HUES64 (cell line): ENCODE data around the gene GPX3.

Experiments used
- H3K27ac ChIP-seq: 2 replicates; pipeline ENCODE4 v1.7.0; 2013; ENCODE audit warnings: low read depth, low read length, inconsistent platforms
- H3K27me3 ChIP-seq: 2 replicates; pipeline ENCODE4 v1.6.1; 2013; ENCODE audit warnings: mild to moderate bottlenecking, low read length; ENCODE audit not compliant: insufficient read depth
- H3K36me3 ChIP-seq: 2 replicates; pipeline ENCODE4 v1.6.1; 2013; ENCODE audit warnings: mild to moderate bottlenecking, low read length; ENCODE audit not compliant: insufficient read depth
- H3K4me1 ChIP-seq: 2 replicates; pipeline ENCODE4 v1.6.1; 2013; ENCODE audit warnings: mild to moderate bottlenecking, low read length, moderate library complexity; ENCODE audit not compliant: insufficient read depth
- H3K4me3 ChIP-seq: 2 replicates; pipeline ENCODE4 v1.5.1; 2013; ENCODE audit warnings: mild to moderate bottlenecking, low read length, moderate library complexity
- H3K9ac ChIP-seq: 2 replicates; pipeline ENCODE4 v1.6.1; 2013; ENCODE audit warnings: mild to moderate bottlenecking, low read depth, low read length
- H3K9me3 ChIP-seq: 2 replicates; pipeline ENCODE4 v1.6.1; 2013; ENCODE audit warnings: low read depth, low read length; ENCODE audit not compliant: insufficient read depth
- WGBS: fragments of 150-250, 120-280 bp; methylation state at CpG from one replicate; pipeline ENCODE4 v1.1.7; 2013; ENCODE audit warnings: missing lambda C conversion rate; 5-methylcytosine and 5-hydroxymethylcytosine counted together

Gene GPX3

GRCh38 chr5:151024440-151025249 lies 4.3 kb downstream of the GPX3 start:
- Histone ChIP-seq H3K4me1 (0 out of 2 replicates have a peak, but pooled peaks cover 5% of the 10 kb centered on the region), H3K27me3 (peaks cover 17% of the 10 kb centered on the region), H3K4me3 (no peak overlapping the region), H3K9me3 (no peaks in the 10 kb centered on the region), H3K9ac (no peak overlapping the region), H3K27ac (no peak overlapping the region), H3K36me3 (peaks cover 14% of the 10 kb centered on the region; the same call in 1 of the 2 replicates)
- 94% methylated on average over 7 of the region's 7 CpGs for WGBS

- no peak overlapping the region for H3K4me3 ChIP-seq
- 92% methylated on average over 7 of the region's 7 CpGs for WGBS
- H3K9ac ChIP-seq: no peak overlapping the region
- peaks cover 11% of the 10 kb centered on the region for H3K27me3 ChIP-seq
- H3K36me3 ChIP-seq: peaks cover 18% of the 10 kb centered on the region; the same call in 1 of the 2 replicates
- H3K27ac ChIP-seq: no peak overlapping the region
- no peaks in the 10 kb centered on the region for H3K9me3 ChIP-seq
- no peaks in the 10 kb centered on the region for H3K4me1 ChIP-seq
Measured at GRCh38 chr5:151025250-151025606, 4.8 kb downstream of the GPX3 start.

GRCh38 chr5:151026088-151026487 lies 5.7 kb downstream of the GPX3 start:
- Histone ChIP-seq H3K27ac (no peak overlapping the region), H3K9me3 (no peaks in the 10 kb centered on the region), H3K4me1 (no peaks in the 10 kb centered on the region), H3K36me3 (peaks cover 25% of the 10 kb centered on the region; the same call in 1 of the 2 replicates), H3K4me3 (no peak overlapping the region), H3K27me3 (peaks cover 7% of the 10 kb centered on the region), H3K9ac (no peak overlapping the region)
- WGBS: 92% methylated on average over 9 of the region's 9 CpGs

- Histone ChIP-seq H3K27me3 (peaks cover 1% of the 10 kb centered on the region), H3K4me3 (no peak overlapping the region), H3K9me3 (no peaks in the 10 kb centered on the region), H3K9ac (no peak overlapping the region), H3K4me1 (no peaks in the 10 kb centered on the region), H3K36me3 (peaks cover 27% of the 10 kb centered on the region; the same call in 1 of the 2 replicates), H3K27ac (no peak overlapping the region)
- WGBS: 94% methylated on average over 7 of the region's 7 CpGs
Measured at GRCh38 chr5:151026679-151027078, 6.3 kb downstream of the GPX3 start.

- Histone ChIP-seq H3K9ac (no peak overlapping the region), H3K4me3 (no peak overlapping the region), H3K27ac (no peak overlapping the region), H3K36me3 (peaks cover 36% of the 10 kb centered on the region), H3K27me3 (no peaks in the 10 kb centered on the region), H3K4me1 (no peaks in the 10 kb centered on the region), H3K9me3 (no peaks in the 10 kb centered on the region)
- 87% methylated on average over 9 of the region's 11 CpGs for WGBS
Measured at GRCh38 chr5:151027961-151028479, 7.6 kb downstream of the GPX3 start.

- no peak overlapping the region for H3K9ac ChIP-seq
- no peaks in the 10 kb centered on the region for H3K9me3 ChIP-seq
- no peaks in the 10 kb centered on the region for H3K4me1 ChIP-seq
- no peak overlapping the region for H3K4me3 ChIP-seq
- 95% methylated on average over 8 of the region's 8 CpGs for WGBS
- H3K36me3 ChIP-seq: peaks cover 38% of the 10 kb centered on the region
- no peak overlapping the region for H3K27ac ChIP-seq
- H3K27me3 ChIP-seq: no peaks in the 10 kb centered on the region
Measured at GRCh38 chr5:151028717-151029116, 8.3 kb downstream of the GPX3 start.

GRCh38 chr5:151029179-151030055 lies 9.0 kb downstream of the GPX3 start:
- WGBS: 94% methylated on average over 9 of the region's 9 CpGs
- no peaks in the 10 kb centered on the region for H3K4me1 ChIP-seq
- no peaks in the 10 kb centered on the region for H3K9me3 ChIP-seq
- H3K4me3 ChIP-seq: no peak overlapping the region
- H3K36me3 ChIP-seq: peaks cover 45% of the 10 kb centered on the region
- H3K9ac ChIP-seq: no peak overlapping the region
- H3K27me3 ChIP-seq: no peaks in the 10 kb centered on the region
- no peak overlapping the region for H3K27ac ChIP-seq

- no peak overlapping the region for H3K9ac ChIP-seq
- no peaks in the 10 kb centered on the region for H3K9me3 ChIP-seq
- H3K36me3 ChIP-seq: peaks cover 51% of the 10 kb centered on the region
- no peaks in the 10 kb centered on the region for H3K4me1 ChIP-seq
- no peaks in the 10 kb centered on the region for H3K27me3 ChIP-seq
- no peak overlapping the region for H3K4me3 ChIP-seq
- no peak overlapping the region for H3K27ac ChIP-seq
- WGBS: 94% methylated on average over 5 of the region's 5 CpGs
Measured at GRCh38 chr5:151030056-151030336, 9.6 kb downstream of the GPX3 start.

GRCh38 chr5:151030379-151030778 lies 10.0 kb downstream of the GPX3 start:
- WGBS: 96% methylated on average over 4 of the region's 4 CpGs
- no peaks in the 10 kb centered on the region for H3K9me3 ChIP-seq
- no peak overlapping the region for H3K9ac ChIP-seq
- H3K27ac ChIP-seq: no peak overlapping the region
- H3K4me3 ChIP-seq: no peak overlapping the region
- H3K36me3 ChIP-seq: peaks cover 55% of the 10 kb centered on the region
- H3K27me3 ChIP-seq: no peaks in the 10 kb centered on the region
- H3K4me1 ChIP-seq: no peaks in the 10 kb centered on the region

GRCh38 chr5:151031554-151031953 lies 11.2 kb downstream of the GPX3 start:
- H3K4me3 ChIP-seq: no peak overlapping the region
- H3K4me1 ChIP-seq: no peaks in the 10 kb centered on the region
- 94% methylated on average over 11 of the region's 11 CpGs for WGBS
- peaks cover 66% of the 10 kb centered on the region for H3K36me3 ChIP-seq
- H3K9me3 ChIP-seq: no peaks in the 10 kb centered on the region
- H3K9ac ChIP-seq: no peak overlapping the region
- H3K27me3 ChIP-seq: no peaks in the 10 kb centered on the region
- no peak overlapping the region for H3K27ac ChIP-seq

GRCh38 chr5:151033217-151033934 lies 13.0 kb downstream of the GPX3 start:
- Histone ChIP-seq H3K36me3 (peaks cover 71% of the 10 kb centered on the region), H3K4me3 (no peak overlapping the region), H3K4me1 (no peaks in the 10 kb centered on the region), H3K27me3 (no peaks in the 10 kb centered on the region), H3K9ac (no peak overlapping the region), H3K9me3 (no peaks in the 10 kb centered on the region), H3K27ac (no peak overlapping the region)
- 92% methylated on average over 14 of the region's 14 CpGs for WGBS
